Transverse colon (tissue), 4 donors: Measurements from ENCODE around the gene GTF3C5. TPM values are rescaled to one million over a fixed set of nuclear protein-coding genes. Genes with fewer than 3 reads are reported as not detected.

Experiments
- DNase-seq: peaks from one replicate; pipeline ENCODE4 v3.0.0-alpha.2; 2019
- H3K27ac ChIP-seq, 4 donors: fragments of 200-600 bp; sonication (generic); 2 replicates each; pipeline ENCODE4 v1.5.1; 2016 to 2018; ENCODE audit warnings: inconsistent platforms in 4 of 4
- H3K27me3 ChIP-seq: fragments of 200-600 bp; sonication (generic); 2 replicates; pipeline ENCODE4 v1.5.1; 2017; ENCODE audit warnings: inconsistent platforms
- H3K36me3 ChIP-seq, 4 donors: fragments of 200-600 bp; sonication (generic); 2 replicates each; pipeline ENCODE4 v1.5.1; 2017 to 2019; ENCODE audit warnings: inconsistent platforms in 4 of 4
- H3K4me1 ChIP-seq, 4 donors: fragments of 200-600 bp; sonication (generic); 2 replicates each; pipeline ENCODE4 v1.5.1; 2017 to 2020; ENCODE audit warnings: inconsistent platforms in 4 of 4
- H3K4me3 ChIP-seq, 4 donors: fragments of 200-600 bp; sonication (generic); 1 replicate in 1 of 4; 2 replicates in 3 of 4; pipeline versions ENCODE4 v1.5.1 to v1.6.1; 2017 to 2019; ENCODE audit warnings: inconsistent platforms in 4 of 4
- H3K9me3 ChIP-seq, 2 donors: fragments of 200-600 bp; sonication (generic); 2 replicates each; pipeline ENCODE4 v1.5.1; 2017 to 2019; ENCODE audit warnings: inconsistent platforms in 2 of 2
- EP300 ChIP-seq: sonication (generic); formaldehyde crosslinking; IDR thresholded peaks from one replicate; pipeline ENCODE4 v1.6.1; 2017; ENCODE audit warnings: antibody characterized with exemption, low read depth
- POLR2A ChIP-seq: fragments of 450-650 bp; IDR thresholded peaks from one replicate; pipeline ENCODE4 v1.6.1; 2016; ENCODE audit warnings: antibody characterized with exemption, mild to moderate bottlenecking, moderate library complexity
- POLR2AphosphoS5 ChIP-seq, 3 donors: sonication (generic); formaldehyde crosslinking; IDR thresholded peaks; one replicate each; pipeline ENCODE4 v1.6.1; 2016; ENCODE audit warnings: antibody characterized with exemption in 3 of 3
- WGBS, 2 donors: methylation state at CpG; one replicate each; pipeline ENCODE4 v1.1.5; 2018; ENCODE audit warnings: low coverage in 1 of 2; 5-methylcytosine and 5-hydroxymethylcytosine counted together
- in situ Hi-C, 4 donors: fragments of 200-750 bp; cut with MboI; loops; one replicate each; pipeline versions ENCODE4 v1.15.0 to v1.15.1; 2017; ENCODE audit warnings: low sequenced_read_pairs in 3 of 4, low pct_ligation_motif_present in 1 of 4, low pct_unique_long_range_greater_than_20kb in 1 of 4
- intact Hi-C: fragments of 100-400 bp; cut with DNase I; formaldehyde crosslinking; loops from one replicate; pipeline ENCODE4 v1.15.1; 2023; ENCODE audit warnings: low total_unique reads
- total RNA-seq, 4 donors: library from RNA; depleted of rRNA; stranded (reverse); fragments of >200 nt; gene quantifications; one replicate each; pipeline ENCODE4 v1.1.0, GENCODE V29; 2016
- TF ChIP-seq, protein P1 (sequence below), 5 experiments: fragments of 200-600 bp in 3 of 5; fragments of 450-650 bp in 2 of 5; sonication (generic) in 3 of 5; IDR thresholded peaks; 1 replicate in 2 of 5; 2 replicates in 3 of 5; pipeline ENCODE4 v1.5.1; 2016 to 2017; ENCODE audit warnings: antibody characterized with exemption in 5 of 5, inconsistent platforms in 3 of 5, mild to moderate bottlenecking in 2 of 5, moderate library complexity in 1 of 5

GTF3C5 gene
- total RNA-seq, 4 donors from 2014 or later, result 44.5 to 56.9 (median 50.2) TPM

DNA sequence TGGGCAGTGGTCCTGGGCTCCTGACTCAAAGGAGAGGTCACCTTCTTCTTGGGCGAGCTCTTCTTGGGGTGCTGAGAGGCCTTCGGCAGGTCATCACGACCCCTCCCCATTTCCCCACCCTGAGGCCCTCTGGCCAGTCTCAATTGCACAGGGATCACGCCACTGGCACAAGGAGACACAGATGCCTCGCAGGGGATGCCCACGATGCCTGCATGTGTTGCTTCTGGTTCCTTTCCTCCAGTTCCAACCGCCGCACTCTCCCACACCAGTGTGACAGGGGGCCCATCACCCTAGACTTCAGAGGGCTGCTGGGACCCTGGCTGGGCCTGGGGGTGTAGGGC lies 32.3 kb downstream of the GTF3C5 start:
- Histone ChIP-seq H3K9me3 (no peaks in the 10 kb centered on the region), H3K4me1 (no peaks in the 10 kb centered on the region), H3K36me3 (no peaks in the 10 kb centered on the region), H3K27ac (no peak overlapping the region), H3K27me3 (no peaks in the 10 kb centered on the region), H3K4me3 (no peak overlapping the region)
- intact Hi-C loops (no loop called here), in situ Hi-C loops (no loop called here)
- no peak for TF ChIP-seq POLR2AphosphoS5 (IDR thresholded peaks at IDR 0.05)
- TF ChIP-seq POLR2A, result no peak
- TF ChIP-seq, protein P1, sequence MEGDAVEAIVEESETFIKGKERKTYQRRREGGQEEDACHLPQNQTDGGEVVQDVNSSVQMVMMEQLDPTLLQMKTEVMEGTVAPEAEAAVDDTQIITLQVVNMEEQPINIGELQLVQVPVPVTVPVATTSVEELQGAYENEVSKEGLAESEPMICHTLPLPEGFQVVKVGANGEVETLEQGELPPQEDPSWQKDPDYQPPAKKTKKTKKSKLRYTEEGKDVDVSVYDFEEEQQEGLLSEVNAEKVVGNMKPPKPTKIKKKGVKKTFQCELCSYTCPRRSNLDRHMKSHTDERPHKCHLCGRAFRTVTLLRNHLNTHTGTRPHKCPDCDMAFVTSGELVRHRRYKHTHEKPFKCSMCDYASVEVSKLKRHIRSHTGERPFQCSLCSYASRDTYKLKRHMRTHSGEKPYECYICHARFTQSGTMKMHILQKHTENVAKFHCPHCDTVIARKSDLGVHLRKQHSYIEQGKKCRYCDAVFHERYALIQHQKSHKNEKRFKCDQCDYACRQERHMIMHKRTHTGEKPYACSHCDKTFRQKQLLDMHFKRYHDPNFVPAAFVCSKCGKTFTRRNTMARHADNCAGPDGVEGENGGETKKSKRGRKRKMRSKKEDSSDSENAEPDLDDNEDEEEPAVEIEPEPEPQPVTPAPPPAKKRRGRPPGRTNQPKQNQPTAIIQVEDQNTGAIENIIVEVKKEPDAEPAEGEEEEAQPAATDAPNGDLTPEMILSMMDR (IDR thresholded peaks at IDR 0.05), result no peak
- no peak for TF ChIP-seq EP300
- no peak for DNase-seq
- WGBS, 2 donors, result 75% methylated on average over 6 of the region's 8 CpGs; no CpG with 5 or more reads in 1 of the 2 donors

DNA sequence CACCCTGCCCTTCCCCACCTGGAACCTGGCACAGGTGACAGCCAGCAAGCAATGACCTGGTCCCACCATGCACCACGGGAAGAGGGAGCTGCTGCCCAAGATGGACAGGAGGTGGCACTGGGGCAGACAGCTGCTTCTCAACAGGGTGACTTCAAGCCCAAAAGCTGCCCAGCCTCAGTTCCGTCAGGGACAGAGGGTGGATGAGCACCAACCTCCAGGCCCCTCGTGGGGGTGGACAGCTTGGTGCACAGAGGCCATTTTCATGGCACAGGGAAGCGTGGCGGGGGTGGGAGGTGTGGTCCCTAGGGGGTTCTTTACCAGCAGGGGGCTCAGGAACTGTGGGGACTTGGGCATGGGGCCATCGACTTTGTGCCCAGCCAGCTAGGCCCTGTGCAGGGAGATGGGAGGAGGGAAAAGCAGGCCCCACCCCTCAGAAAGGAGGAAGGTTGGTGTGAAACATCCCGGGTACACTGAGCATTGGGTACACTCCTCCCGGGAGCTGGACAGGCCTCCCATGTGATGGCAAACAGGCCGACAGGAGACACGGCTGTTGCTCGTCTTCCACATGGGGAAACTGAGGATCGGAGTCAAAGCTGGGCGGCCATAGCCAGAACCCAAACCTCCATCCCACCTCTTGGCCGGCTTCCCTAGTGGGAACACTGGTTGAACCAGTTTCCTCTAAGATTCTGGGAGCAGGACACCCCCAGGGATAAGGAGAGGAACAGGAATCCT lies 32.9 kb downstream of the GTF3C5 start:
- Histone ChIP-seq H3K4me3 (no peak overlapping the region), H3K36me3 (no peaks in the 10 kb centered on the region), H3K27me3 (no peaks in the 10 kb centered on the region), H3K9me3 (no peaks in the 10 kb centered on the region), H3K27ac (no peak overlapping the region), H3K4me1 (no peaks in the 10 kb centered on the region)
- TF ChIP-seq POLR2A (no peak), EP300 (no peak), POLR2AphosphoS5 (IDR thresholded peaks at IDR 0.05) (no peak)
- TF ChIP-seq, protein P1 (IDR thresholded peaks at IDR 0.05), result no peak
- in situ Hi-C loops (no loop called here), intact Hi-C loops (no loop called here)
- 80% methylated on average over 14 of the region's 14 CpGs; no CpG with 5 or more reads in 1 of the 2 donors for WGBS, 2 donors
- no peak for DNase-seq

DNA sequence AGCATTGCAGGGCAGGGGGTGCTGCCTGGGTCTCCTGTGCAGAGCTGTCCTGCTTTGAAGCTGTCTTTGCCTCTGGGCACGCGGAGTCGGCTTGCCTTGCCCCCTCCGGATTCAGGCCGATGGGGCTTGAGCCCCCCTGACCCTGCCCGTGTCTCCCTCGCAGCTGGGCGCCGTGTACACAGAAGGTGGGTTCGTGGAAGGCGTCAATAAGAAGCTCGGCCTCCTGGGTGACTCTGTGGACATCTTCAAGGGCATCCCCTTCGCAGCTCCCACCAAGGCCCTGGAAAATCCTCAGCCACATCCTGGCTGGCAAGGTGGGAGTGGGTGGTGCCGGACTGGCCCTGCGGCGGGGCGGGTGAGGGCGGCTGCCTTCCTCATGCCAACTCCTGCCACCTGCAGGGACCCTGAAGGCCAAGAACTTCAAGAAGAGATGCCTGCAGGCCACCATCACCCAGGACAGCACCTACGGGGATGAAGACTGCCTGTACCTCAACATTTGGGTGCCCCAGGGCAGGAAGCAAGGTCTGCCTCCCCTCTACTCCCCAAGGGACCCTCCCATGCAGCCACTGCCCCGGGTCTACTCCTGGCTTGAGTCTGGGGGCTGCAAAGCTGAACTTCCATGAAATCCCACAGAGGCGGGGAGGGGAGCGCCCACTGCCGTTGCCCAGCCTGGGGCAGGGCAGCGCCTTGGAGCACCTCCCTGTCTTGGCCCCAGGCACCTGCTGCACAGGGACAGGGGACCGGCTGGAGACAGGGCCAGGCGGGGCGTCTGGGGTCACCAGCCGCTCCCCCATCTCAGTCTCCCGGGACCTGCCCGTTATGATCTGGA lies 33.7 kb downstream of the GTF3C5 start:
- in situ Hi-C loops (no loop called here), intact Hi-C loops (no loop called here)
- Histone ChIP-seq H3K4me3 (no peak overlapping the region), H3K9me3 (no peaks in the 10 kb centered on the region), H3K27me3 (no peaks in the 10 kb centered on the region), H3K4me1 (no peaks in the 10 kb centered on the region), H3K27ac (no peak overlapping the region), H3K36me3 (no peaks in the 10 kb centered on the region)
- 93% methylated on average over 24 of the region's 30 CpGs; no CpG with 5 or more reads in 1 of the 2 donors for WGBS, 2 donors
- TF ChIP-seq EP300 (no peak), POLR2A (no peak), POLR2AphosphoS5 (IDR thresholded peaks at IDR 0.05) (no peak)
- TF ChIP-seq, protein P1 (IDR thresholded peaks at IDR 0.05), result no peak
- no peak for DNase-seq

DNA sequence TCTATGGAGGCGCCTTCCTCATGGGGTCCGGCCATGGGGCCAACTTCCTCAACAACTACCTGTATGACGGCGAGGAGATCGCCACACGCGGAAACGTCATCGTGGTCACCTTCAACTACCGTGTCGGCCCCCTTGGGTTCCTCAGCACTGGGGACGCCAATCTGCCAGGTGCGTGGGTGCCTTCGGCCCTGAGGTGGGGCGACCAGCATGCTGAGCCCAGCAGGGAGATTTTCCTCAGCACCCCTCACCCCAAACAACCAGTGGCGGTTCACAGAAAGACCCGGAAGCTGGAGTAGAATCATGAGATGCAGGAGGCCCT lies 34.2 kb downstream of the GTF3C5 start:
- TF ChIP-seq, protein P1 (IDR thresholded peaks at IDR 0.05), result no peak
- TF ChIP-seq POLR2AphosphoS5 (IDR thresholded peaks at IDR 0.05) (no peak), EP300 (no peak), POLR2A (no peak)
- Histone ChIP-seq H3K9me3 (no peaks in the 10 kb centered on the region), H3K36me3 (no peaks in the 10 kb centered on the region), H3K4me3 (no peak overlapping the region), H3K27ac (no peak overlapping the region), H3K4me1 (no peaks in the 10 kb centered on the region), H3K27me3 (no peaks in the 10 kb centered on the region)
- DNase-seq, result no peak
- WGBS, 2 donors, result 97% methylated on average over 17 of the region's 17 CpGs; no CpG with 5 or more reads in 1 of the 2 donors
- in situ Hi-C loops, result no loop called here
- intact Hi-C loops, result no loop called here
